Measurements from ENCODE around the gene WSB2.

DNA sequence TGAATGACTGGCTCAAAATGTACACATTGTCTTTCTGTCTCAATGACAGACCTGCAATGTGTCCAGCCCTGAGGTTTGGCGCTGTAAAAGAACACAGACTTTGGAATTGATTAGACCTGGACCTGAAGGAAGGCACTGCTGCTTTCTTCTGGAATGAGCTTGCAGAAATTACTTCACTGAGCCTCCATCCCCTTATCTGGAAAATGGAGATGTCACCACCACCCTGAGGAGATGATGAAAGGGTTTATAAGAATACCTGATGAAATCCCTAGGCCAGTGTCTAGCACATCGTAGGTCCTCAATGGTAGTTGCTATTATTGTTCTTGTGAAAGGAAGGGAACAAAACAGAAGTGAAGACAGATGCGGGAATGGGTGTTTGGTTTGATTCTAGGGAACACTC is 9.7 kb upstream of the WSB2 start:
- TF ChIP-seq, protein P1, sequence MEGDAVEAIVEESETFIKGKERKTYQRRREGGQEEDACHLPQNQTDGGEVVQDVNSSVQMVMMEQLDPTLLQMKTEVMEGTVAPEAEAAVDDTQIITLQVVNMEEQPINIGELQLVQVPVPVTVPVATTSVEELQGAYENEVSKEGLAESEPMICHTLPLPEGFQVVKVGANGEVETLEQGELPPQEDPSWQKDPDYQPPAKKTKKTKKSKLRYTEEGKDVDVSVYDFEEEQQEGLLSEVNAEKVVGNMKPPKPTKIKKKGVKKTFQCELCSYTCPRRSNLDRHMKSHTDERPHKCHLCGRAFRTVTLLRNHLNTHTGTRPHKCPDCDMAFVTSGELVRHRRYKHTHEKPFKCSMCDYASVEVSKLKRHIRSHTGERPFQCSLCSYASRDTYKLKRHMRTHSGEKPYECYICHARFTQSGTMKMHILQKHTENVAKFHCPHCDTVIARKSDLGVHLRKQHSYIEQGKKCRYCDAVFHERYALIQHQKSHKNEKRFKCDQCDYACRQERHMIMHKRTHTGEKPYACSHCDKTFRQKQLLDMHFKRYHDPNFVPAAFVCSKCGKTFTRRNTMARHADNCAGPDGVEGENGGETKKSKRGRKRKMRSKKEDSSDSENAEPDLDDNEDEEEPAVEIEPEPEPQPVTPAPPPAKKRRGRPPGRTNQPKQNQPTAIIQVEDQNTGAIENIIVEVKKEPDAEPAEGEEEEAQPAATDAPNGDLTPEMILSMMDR (IDR thresholded peaks at IDR 0.05): no peak
- no peak for TF ChIP-seq ZFX (IDR thresholded peaks at IDR 0.05; ENCODE audit: borderline replicate concordance)
